Effector memory CD4-positive, alpha-beta T cell (primary cell): ENCODE measurements around the gene PUS7.

Source experiments
- DNase-seq, 3 donors: peaks; one replicate each; pipeline ENCODE4 v3.0.0-alpha.2; 2020
- H3K27ac ChIP-seq: 2 replicates; pipeline ENCODE4 v1.7.0; 2013; ENCODE audit warnings: mild to moderate bottlenecking, low read length, moderate library complexity; ENCODE audit not compliant: insufficient read depth, poor library complexity, severe bottlenecking
- H3K27me3 ChIP-seq: replicated peaks from 2 replicates; pipeline ENCODE4 v1.7.0; 2013; ENCODE audit warnings: mild to moderate bottlenecking, low read length; ENCODE audit not compliant: insufficient read depth, control insufficient read depth, poor library complexity, severe bottlenecking
- H3K36me3 ChIP-seq: 2 replicates; pipeline ENCODE4 v1.7.0; 2013; ENCODE audit warnings: mild to moderate bottlenecking, low read length, moderate library complexity; ENCODE audit not compliant: control insufficient read depth, insufficient read depth
- H3K4me1 ChIP-seq: 2 replicates; pipeline ENCODE4 v1.7.0; 2013; ENCODE audit warnings: low read length, mild to moderate bottlenecking; ENCODE audit not compliant: control insufficient read depth, insufficient read depth, poor library complexity, severe bottlenecking
- H3K4me3 ChIP-seq: 2 replicates; pipeline ENCODE4 v1.7.0; 2013; ENCODE audit warnings: low read length, low read depth, mild to moderate bottlenecking; ENCODE audit not compliant: insufficient read depth, poor library complexity, severe bottlenecking
- H3K9me3 ChIP-seq: 2 replicates; pipeline ENCODE4 v1.7.0; 2013; ENCODE audit warnings: mild to moderate bottlenecking, low read length, moderate library complexity; ENCODE audit not compliant: control insufficient read depth
- total RNA-seq, 3 donors: gene quantifications; one replicate each; lab custom pipeline; 2026; lab: John Stamatoyannopoulos, UW

PUS7 gene, protein sequence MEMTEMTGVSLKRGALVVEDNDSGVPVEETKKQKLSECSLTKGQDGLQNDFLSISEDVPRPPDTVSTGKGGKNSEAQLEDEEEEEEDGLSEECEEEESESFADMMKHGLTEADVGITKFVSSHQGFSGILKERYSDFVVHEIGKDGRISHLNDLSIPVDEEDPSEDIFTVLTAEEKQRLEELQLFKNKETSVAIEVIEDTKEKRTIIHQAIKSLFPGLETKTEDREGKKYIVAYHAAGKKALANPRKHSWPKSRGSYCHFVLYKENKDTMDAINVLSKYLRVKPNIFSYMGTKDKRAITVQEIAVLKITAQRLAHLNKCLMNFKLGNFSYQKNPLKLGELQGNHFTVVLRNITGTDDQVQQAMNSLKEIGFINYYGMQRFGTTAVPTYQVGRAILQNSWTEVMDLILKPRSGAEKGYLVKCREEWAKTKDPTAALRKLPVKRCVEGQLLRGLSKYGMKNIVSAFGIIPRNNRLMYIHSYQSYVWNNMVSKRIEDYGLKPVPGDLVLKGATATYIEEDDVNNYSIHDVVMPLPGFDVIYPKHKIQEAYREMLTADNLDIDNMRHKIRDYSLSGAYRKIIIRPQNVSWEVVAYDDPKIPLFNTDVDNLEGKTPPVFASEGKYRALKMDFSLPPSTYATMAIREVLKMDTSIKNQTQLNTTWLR
- total RNA-seq = 4.7 to 8.1 (median 7.8) reads per million in 3 donors

DNA sequence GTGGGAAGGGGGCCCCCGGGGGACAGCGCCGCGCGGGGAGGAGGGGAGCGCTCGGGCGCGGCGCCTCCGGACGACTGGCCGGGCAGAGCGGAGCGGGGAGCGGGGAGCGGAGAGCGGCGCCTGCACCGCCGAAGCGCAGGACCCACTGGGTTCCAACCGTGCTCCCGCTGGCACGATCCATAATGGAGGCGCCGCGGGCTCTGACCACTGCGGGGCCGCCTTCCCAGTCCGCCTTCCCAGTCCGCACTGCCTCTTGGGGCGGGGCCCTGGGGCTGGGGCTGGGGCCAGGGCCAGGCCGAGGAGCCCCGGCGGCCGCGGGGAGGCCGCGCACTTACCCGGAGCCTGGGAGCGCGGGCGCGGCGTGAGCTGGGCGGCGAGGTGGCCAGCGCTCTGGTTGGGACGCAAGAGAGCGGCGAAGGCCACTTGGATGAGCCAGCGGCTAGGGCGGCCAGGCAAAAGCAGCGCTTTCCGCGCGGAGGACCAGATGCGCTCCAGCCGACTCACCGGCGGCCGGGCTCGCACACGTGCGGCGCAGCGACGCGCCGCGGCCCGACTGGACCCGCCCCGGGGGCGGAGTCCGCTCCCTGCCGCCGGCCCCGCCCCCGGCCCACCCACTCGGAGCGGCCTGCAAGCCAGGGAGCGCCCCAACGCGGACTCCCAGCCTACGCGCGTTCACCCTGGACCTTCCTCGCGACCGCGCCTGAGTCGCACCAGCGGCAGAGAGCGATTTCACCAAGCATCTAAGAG lies at the start of gene PUS7:
PUS7 (minus strand) TSS at position 555 of the 747 bp plus-strand sequence. CDS start 13,759 bp downstream, outside the sequence.
- Histone ChIP-seq H3K36me3 (no peaks in the 10 kb centered on the region), H3K27ac (peak within 1 kb of the TSS; percentile 49), H3K9me3 (no peaks in the 10 kb centered on the region), H3K4me1 (peaks cover 2% of the 10 kb centered on the region), H3K4me3 (peak within 1 kb of the TSS; percentile 78), H3K27me3 (no peaks in the 10 kb centered on the region)
- DNase-seq = peak; percentile 62 to 70 (median 67)

DNA sequence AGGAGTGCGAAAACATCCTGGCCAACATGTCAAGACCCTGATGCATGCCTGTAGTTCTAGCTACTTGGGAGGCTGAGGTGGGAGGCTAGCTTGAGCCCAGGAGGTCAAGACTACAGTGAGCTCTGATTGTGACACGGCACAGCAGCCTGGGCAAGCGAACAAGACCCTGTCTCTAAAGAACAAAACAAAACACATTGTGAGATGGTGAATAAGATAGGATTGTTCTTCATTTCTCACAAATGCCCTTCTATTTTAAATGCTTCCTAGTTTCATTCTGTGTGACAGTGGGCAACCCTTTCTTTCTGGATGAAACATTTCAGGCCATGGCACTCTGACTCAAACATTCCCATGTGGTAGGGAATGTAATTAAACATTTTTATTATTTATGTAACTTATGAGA lies 45.8 kb upstream of the PUS7 start:
- peaks cover 39% of the 10 kb centered on the region for H3K36me3 ChIP-seq
- no peaks in the 10 kb centered on the region for H3K9me3 ChIP-seq
- no peak overlapping the region for H3K27ac ChIP-seq
- no peaks in the 10 kb centered on the region for H3K27me3 ChIP-seq
- no peak overlapping the region for H3K4me3 ChIP-seq
- DNase-seq = no peak
- H3K4me1 ChIP-seq = no peaks in the 10 kb centered on the region

DNA sequence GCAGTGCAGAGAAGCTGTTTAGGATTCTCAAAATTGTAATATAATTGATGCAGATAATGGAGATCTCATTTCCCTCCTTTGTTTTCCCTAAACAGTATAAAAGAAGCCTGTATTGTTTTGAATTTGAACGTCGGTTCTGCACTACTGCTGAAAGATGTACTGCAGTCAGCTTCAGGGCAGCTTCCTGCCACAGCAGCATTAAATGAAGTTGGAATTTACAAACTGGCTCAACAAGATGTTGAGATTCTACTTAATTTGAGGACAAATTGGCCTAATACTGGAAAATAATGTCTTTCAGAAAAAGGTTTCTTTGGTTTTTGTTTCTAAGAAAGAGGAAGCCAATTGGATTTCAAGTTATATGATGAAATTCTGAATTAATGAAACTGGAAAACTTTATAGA lies 45.0 kb upstream of the PUS7 start:
- no peaks in the 10 kb centered on the region for H3K27me3 ChIP-seq
- H3K4me1 ChIP-seq = no peaks in the 10 kb centered on the region
- no peaks in the 10 kb centered on the region for H3K9me3 ChIP-seq
- DNase-seq = no peak
- peaks cover 41% of the 10 kb centered on the region for H3K36me3 ChIP-seq
- H3K27ac ChIP-seq = no peak overlapping the region
- H3K4me3 ChIP-seq = no peak overlapping the region

DNA sequence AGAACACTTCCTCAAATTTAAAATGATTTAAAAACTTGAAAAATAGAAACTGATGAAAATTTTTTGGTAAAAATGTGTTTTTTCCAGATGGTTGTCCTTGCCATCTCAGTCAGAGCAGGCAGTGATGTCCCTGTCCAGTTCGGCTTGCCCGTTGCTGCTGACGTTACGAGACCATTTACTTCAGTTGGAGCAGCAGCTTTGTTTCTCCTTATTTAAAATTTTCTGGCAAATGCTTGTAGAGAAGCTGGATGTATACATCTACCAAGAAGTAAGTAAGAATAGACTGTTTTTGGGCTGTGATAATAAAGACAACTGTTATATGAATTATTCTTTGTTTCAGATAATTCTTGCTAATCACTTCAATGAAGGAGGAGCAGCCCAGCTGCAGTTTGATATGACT lies 43.1 kb upstream of the PUS7 start:
- H3K9me3 ChIP-seq = no peaks in the 10 kb centered on the region
- peaks cover 50% of the 10 kb centered on the region for H3K36me3 ChIP-seq

DNA sequence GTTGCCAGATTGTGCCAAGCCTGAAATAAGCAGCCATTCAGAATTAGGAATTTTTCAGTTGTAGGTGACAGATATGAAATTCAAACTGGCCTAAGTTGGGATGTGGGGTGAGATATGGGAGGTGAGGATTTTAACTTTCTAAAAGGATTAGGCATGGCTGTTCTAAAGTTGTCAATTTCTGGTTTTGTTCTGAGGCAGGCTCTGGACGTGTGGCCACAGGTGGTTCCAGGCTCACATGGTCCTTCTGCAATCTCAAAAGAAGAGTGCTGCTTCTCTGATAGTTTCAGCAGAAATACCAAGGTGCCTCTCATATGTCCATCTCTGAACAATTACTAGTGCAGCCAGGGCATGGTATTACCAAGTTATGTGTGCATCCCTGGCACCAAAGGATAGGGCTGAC lies 37.9 kb upstream of the PUS7 start:
- no peaks in the 10 kb centered on the region for H3K9me3 ChIP-seq
- H3K27ac ChIP-seq = no peak overlapping the region
- peaks cover 42% of the 10 kb centered on the region for H3K36me3 ChIP-seq
- no peak for DNase-seq
- no peaks in the 10 kb centered on the region for H3K27me3 ChIP-seq
- H3K4me3 ChIP-seq = no peak overlapping the region
- H3K4me1 ChIP-seq = no peaks in the 10 kb centered on the region

More for the DNA sequence above, 43.1 kb upstream of the PUS7 start:
- Histone ChIP-seq H3K27ac (no peak overlapping the region), H3K4me3 (no peak overlapping the region), H3K4me1 (no peaks in the 10 kb centered on the region), H3K27me3 (no peaks in the 10 kb centered on the region)
- no peak for DNase-seq

DNA sequence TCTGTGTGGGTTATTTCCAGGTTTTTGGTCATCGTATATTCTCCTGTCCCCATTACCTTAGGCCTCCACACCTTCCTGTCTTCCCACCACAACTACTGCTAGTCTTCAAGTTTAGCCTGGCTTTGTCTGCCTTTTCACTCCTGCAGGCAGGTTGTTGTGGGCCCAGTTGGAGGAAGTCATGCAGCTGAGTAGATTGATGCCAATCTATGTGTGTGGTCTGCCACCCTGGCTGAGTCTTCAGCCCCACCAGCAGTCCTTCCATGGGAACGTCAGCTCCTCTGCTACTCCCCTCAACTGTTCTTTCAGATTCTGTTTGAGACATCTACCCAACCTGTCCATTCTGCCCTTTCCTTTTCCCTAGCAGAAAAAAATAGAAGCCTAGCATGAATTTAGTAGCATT lies 16.3 kb upstream of the PUS7 start:
- Histone ChIP-seq H3K9me3 (no peaks in the 10 kb centered on the region), H3K36me3 (peaks cover 40% of the 10 kb centered on the region), H3K27me3 (no peaks in the 10 kb centered on the region), H3K4me3 (no peak overlapping the region), H3K27ac (no peak overlapping the region), H3K4me1 (peaks cover 5% of the 10 kb centered on the region)
- no peak for DNase-seq

DNA sequence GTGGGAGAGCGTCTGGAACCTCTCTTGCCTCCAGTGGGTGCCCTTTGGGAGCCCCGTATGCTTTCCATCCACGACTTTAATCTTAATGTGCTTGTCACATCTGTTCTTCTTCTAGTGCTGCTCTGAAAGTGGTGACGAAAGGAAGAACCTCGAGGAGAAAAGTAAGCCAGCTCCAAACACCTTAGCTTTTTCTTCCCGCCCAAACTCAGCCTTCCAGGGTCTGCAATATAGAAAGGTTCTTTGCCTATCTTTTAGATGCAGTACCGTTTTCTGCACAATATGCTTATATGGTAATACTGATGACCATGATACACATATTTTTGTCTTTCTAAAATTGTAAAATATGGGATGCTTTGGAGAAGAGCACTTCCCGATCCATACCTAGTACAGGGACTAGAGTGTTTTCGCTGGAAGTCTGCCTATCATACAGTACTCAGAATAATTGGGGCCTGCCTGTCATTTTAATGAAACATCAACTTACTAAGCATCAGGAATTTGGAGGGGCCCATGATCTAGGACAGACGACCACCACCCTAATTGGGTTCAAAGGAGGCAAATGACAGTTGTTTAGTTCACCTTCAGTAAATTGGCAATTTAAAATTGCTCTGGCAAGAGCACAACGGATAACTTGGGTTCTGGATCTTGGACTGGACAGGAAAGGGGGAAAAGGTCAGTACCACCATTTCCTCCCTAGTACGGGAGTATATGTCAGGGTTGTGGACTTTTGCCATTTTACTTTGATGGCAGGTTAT lies 10.8 kb upstream of the PUS7 start:
- Histone ChIP-seq H3K9me3 (no peaks in the 10 kb centered on the region), H3K4me3 (peak overlapping the region; percentile 89), H3K4me1 (peaks cover 15% of the 10 kb centered on the region), H3K27me3 (no peaks in the 10 kb centered on the region), H3K36me3 (peaks cover 11% of the 10 kb centered on the region), H3K27ac (peak overlapping the region; percentile 76)
- no peak for DNase-seq

DNA sequence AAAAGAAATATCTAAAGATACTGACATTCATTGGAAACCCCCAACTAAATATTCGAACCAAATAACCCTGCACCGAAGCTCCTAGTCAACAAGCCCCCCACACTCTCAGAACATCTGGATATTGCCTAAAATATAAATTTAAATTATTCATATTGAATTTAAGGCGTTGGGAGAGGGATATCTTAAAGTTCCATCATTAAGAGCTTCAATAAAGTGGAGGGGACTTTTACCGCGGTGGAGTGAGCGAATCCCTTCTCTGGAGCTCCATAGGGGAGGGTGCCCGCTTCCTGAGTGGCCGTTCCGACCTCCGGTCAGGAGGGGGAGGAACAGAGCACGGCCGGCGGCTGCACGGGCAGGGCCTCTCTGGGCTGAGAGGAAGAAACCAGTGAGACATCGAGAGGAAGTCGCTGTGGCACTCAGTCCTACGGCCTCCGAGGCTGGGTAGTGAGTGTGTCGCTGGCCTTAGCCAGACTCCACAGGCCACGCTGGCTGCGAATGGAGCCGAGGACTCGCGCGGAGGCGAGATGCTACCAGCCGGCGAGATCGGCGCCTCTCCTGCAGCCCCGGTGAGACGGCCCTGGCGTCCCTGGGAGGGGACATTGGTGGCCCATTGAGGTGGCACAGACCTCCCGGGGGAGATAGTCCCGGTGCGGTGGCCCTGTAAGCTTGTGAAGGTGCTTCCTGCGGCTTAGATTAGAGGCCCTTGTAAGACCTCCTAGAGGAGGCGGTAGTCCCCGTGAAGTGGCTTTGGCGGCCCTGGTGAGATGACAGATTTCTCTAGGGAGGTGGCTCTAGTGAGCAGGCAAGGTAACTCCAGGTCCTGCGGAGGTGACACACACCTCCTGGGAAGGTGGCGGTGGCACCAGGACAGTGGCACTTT lies 10.0 kb upstream of the PUS7 start, which contains the start of gene RINT1:
RINT1 (plus strand) TSS at position 410 of the 880 bp plus-strand sequence; CDS start at position 525, 115 bp downstream.
- peaks cover 10% of the 10 kb centered on the region for H3K36me3 ChIP-seq
- H3K9me3 ChIP-seq = no peaks in the 10 kb centered on the region
- H3K27ac ChIP-seq = peak within 1 kb of the TSS; percentile 76
- H3K27me3 ChIP-seq = no peaks in the 10 kb centered on the region
- peaks cover 15% of the 10 kb centered on the region for H3K4me1 ChIP-seq
- H3K4me3 ChIP-seq = peak within 1 kb of the TSS; percentile 89
- peak; percentile 74 to 81 (median 78) for DNase-seq

DNA sequence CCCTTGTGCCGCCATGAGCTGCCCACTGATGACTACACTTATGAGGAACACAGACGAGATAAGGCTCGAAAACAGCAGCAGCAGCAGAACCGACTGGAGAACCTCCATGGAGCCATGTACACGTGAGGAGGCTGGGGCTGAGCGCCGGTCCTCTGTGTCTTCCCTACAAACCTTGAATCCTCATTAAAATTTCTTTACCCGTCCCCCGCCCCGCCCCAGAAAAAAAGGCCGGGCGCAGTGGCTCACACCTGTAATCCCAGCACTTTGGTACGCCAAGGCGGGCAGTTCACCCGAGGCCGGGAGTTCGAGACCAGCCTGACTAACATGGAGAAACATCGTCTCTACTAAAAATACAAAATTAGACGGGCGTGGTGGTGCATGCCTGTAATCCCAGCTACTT lies 8.5 kb upstream of the PUS7 start:
- H3K4me3 ChIP-seq = no peak overlapping the region
- H3K27ac ChIP-seq = peak overlapping the region; percentile 76
- peaks cover 13% of the 10 kb centered on the region for H3K4me1 ChIP-seq
- H3K27me3 ChIP-seq = no peaks in the 10 kb centered on the region
- H3K9me3 ChIP-seq = no peaks in the 10 kb centered on the region
- no peak for DNase-seq
- peaks cover 2% of the 10 kb centered on the region for H3K36me3 ChIP-seq
